PFSK-1 (cell line): Measurements from ENCODE around the gene SLC9A9.

Source experiments
- POLR2AphosphoS5 ChIP-seq: IDR thresholded peaks from 2 replicates; pipeline ENCODE4 v1.6.1; 2012; ENCODE audit warnings: low read depth, mild to moderate bottlenecking, control low read depth, low read length, moderate library complexity
- SIN3A ChIP-seq: IDR thresholded peaks from 2 replicates; pipeline ENCODE4 v1.6.1; 2012; ENCODE audit warnings: mild to moderate bottlenecking, low read length, moderate library complexity, borderline replicate concordance; ENCODE audit not compliant: insufficient read depth

DNA sequence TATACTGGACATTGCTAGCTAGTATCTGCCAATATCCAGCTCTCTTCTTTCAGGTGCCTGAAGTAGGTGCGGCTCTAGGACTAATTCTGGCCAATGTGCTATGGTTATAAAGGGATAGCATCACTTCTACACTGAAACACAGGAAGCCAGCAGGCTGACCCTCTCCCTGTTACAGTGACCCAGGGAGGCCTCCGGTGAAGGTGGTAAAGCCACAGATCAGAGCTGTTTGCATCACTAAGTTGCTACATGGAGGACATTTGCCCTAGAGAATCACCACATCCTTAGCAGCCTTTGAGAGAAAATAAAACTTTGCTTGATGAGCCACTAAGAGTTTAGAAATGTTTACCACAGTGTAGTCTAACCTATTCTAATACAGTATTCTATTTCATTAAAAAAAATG, 567.3 kb downstream of the SLC9A9 start:
- no peak for TF ChIP-seq POLR2AphosphoS5
- TF ChIP-seq SIN3A: no peak
